HL-60/S4 (cell line): Measurements from ENCODE around the gene AKAP11.

Source experiments
- in situ Hi-C: fragments of 300-500 bp; cut with MboI; formaldehyde crosslinking; loops from 2 replicates; pipeline ENCODE4 v1.14.3; 2022; ENCODE audit warnings: low sequenced_read_pairs

AKAP11 gene

DNA sequence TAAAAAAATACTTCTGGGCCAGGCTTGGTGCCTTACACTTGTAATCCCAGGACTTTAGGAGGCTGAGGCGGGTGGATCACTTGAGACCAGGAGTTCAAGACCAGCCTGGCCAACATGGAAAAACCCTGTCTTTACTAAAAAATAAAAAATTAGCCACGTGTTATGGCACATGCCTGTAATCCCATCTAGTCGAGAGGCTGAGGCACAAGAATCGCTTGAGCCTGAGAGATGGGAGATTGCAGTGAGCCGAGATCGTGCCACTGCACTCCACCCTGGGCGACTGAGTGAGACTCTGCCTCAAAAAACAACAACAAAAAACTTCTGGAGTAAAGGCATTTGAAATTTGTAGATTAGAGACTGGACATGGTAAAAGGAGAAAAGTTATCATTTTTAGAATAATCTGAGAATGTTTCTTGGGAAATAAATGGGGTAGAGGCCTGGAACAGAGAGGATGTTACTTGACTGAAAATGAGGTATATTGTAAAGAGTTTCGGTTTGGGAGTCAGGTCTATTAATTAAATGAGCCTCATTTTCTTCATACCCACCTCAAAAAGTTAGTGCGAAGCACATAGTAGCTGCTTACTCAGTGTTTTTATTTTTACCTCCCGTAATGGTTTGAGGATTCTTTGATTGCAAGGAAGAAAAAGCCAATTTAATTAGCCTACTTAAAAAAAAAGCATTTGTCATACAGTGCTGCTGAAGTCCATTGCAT, 2.6 kb downstream of the AKAP11 start:
- in situ Hi-C loops: no loop called here

DNA sequence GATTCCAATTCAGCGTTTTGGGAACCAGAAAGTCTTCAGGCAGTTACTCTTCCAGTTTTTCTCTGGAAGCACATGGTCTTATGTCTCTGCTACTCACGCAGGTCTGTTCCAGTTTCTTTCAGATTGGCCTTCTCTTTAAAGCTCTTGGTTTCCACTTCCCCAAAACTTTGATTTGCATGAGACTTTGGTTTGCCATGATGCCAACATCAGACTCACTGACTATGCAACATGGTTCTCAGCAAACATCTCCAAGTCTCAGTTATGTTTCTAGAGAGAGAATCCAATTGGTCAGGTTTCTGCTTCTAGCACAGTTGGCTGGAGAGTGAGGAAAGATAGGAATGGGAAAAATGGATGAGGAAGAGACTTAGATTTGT, 3.1 kb downstream of the AKAP11 start:
- in situ Hi-C loops: no loop called here

DNA sequence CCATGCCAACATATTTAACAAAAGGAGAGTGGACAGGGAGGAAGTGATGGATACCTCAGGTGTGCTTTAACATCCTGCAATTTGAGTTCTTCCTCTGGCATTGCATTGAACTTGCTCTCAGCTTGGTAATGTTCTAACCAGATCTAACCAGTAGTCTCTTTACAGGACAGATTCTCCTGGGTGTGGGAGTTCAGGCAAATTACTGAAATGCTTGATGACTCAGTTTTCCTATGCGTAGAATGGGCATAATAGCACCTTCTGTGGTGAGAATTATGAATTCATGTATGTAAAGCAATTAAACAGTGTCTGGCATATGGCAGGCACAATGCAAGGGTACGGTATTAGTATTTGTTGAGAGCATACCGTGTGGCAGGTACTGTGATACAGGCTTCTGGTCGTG, 3.6 kb downstream of the AKAP11 start:
- in situ Hi-C loops: no loop called here

DNA sequence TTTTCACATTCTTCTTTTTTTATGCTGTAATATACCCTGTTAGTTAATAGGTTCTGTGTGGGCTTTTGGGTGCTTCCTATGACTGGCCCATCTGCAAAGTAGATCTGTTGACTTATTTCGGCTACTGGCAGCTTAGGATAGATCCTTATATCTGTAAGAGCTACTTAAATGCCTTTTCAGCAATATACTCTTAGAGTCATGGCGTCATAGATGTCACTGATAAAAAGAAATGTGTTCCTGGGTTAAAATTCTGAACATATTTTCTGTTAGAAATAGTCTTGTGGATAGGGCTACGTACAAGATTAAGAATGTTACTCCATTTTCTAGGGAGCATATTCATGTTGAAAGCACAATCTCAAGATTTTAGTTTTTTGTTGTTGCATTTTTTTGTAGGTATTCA, 4.7 kb downstream of the AKAP11 start:
- in situ Hi-C loops: no loop called here

DNA sequence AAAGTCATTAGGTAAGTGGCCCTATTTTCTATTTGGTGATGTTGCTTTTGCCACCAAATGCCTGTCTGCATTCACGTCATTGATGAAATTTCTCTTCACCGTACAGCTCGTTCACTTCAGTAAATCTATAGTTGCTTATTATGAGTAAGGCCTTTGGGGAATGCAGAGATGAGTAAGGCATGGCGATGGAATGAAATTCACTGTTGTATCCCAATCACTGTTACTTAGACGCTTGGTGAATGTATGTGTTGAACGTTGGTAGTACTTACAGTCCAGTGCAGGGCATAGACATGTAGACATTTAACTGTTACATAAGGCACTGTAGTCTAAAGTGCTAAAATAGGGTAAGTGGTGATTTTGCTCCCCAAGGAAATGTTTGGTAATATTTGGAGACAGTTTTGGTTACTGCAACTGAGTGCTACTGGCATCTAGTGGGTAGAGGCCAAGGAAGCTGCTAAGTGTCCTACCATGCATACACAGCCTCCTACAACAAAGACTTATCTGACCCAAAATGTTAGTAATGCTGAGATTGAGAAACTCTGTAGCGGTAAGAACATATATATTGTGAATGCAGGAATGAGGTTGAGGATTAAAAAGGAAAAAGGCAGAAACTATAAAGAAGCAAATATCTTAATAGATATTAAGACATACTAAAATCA, 5.8 kb downstream of the AKAP11 start:
- in situ Hi-C loops: no loop called here

DNA sequence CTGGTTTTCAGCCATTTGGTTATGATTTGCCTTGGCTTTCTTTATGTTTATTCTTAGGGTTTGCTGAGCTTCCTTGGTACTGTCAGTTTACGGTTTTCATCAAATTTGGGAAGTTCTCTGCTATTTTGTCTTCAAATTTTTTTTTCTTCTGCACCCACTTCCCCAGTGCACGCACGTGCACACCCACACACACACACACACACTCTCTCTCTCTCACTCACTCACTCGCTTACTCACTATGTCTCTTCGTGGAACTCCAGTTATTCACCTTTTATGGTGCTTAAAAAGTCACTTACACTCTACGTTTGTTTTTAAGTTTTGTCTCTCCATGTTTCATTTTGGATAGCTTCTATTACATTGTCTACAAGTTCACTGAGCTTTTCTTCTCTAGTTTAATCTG, 7.1 kb downstream of the AKAP11 start:
- in situ Hi-C loops: no loop called here

DNA sequence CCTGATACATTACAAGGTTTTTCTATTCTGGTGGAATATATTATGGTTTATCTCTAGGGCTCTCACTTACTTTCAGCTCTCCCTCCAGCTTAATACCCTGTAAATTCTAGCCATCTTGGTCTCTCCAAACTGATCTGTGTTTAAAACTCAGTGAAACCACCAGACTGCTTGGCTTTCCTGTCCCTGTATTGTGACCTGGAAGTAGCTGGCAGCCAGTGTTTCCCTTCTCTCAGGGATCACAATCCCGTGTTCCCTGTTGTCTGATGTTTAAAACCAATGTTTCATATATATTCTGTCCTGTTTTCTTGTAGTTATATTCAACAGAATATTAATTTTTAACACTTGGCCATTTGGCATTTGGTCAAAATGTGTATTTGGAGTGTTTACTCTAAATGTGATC, 8.0 kb downstream of the AKAP11 start:
- in situ Hi-C loops: no loop called here

DNA sequence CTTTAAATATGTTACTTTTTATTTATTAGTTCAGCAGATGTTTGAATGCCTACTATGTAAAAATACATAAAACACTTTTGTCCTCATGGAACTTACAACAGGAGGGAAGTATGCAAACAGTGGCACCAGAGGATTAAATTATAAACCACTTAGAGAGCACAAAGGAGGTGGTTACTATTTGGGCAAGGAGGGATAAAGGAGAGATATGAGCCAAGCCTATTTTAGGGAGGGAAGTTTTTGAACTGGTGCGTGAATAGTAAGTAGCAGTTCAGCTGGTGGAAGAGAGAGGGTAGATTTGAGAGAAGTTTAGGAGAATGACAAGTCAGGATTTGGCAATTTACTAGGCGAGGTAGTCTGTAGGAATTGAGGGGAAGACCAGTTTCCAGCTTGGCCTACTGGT, 8.6 kb downstream of the AKAP11 start:
- in situ Hi-C loops: no loop called here

DNA sequence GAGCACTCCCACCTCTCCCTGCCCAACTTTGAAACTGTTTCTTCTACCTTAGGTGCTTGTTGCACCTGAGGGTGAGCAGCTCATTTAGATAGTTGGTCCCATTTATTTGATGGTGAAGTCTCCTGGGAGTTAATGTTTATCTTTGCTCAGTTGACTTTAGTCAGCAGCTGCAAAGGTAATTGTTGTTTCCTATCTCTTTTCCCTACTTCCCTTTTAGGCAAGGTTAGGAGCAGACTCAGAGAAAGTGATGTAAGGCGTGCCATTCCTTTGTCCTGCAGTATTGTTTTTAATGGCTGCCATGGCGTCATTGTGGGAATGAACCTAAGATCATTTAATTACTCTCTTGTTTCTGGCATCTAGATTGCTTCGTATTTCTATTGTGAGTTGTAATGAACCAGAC, 11.6 kb downstream of the AKAP11 start:
- in situ Hi-C loops: no loop called here

DNA sequence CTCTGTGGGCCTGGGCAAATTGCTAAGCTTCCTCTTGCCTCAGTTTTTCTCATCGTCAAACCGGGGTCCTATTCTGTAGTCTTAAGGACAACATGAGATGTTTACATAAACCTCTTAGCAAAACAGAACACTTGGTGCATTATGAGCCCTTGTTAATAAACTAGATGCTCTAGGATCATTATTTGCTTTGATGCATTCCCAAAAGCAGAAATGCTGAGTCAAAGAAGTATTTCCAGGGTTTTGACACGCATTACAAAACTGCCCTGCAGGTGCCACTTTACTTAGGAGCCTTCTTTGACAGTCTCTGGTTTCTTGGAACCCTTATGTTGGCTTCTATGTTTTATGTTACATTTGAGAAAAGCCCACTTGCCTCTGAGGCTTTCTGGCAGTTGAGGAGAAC, 12.1 kb downstream of the AKAP11 start:
- in situ Hi-C loops: no loop called here

DNA sequence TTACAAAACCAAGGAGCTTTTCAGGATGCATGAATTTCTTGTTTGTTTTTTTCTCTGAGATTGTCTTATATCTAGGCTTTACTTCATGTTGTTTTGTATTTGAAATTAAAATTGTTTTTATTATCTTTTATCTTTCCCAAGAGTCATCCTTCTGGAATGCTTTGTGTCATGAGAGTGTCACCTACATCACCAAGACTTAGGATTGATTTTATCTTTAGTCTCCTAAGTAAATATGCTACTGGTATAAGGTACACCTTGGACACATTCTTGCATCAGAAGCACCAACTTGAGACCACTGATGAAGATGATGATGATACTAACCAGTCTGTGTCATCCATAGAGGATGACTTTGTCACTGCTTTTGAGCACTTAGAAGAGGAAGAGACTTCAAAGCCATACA, 26.4 kb downstream of the AKAP11 start:
- in situ Hi-C loops: no loop called here

DNA sequence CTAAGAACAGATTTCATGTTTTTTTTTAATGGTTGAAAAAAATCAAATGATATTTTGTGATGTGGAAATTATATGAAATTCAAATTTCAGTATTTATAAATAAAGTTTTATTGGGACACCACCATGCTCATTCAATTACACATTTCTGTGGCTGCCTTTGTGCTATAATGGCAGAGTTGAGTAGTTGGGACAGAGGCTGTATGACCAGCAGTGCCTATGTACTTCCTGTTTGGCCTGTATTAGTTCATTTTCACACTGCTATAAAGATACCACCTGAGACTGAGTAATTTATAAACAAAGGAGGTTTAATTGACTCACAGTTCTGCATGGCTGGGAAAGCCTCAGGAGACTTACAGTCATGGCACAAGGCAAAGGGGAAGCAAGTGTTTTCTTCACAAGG, 33.6 kb downstream of the AKAP11 start:
- in situ Hi-C loops: no loop called here

DNA sequence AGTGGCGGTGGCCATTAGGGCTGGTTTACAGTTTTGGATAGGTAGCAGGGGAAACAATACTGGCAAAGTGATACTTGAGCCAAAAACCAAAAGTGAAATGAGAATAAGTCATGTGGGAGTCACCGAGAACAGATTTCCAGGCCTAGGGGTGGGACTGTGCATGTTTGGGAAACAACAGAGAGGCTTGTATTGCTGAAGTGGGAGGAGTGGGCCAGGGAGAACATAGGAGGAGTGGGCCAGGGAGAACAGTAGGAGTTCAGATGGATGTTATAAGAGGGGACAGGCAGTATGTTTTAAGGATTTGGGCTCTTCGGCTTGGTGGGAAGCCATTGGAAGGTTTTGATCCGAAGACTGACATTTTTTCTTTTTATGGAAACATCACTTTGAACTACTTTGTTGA, 35.5 kb downstream of the AKAP11 start:
- in situ Hi-C loops: no loop called here

DNA sequence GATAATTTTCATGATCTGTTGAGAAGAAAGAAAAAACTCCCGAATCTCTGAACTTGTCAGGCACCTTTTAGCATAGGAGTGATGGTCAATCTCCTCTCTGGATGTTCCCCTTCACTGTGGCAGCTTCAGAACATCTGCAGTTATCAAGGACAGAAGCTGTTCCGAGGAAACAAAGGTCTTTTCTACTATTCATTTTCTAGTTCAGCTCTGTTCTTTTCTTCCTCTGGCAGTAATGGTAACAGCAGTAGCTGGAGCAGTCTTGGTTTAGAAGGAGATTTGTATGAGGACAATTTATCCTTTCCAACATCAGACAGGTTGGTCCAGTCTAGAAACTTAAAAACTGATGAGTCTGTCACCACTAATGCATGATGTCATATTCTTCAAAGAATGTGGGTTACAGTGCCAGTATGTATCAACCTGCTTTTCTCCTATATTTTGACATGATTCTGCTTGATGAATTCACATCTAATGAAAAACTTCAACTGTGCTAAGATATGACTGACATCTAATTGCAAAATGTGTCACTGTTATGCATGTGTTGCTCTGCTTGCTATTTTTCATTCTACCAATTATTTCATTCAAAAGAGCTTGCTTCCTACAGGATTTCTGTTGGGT, 41.0 kb downstream of the AKAP11 start:
- in situ Hi-C loops: no loop called here

DNA sequence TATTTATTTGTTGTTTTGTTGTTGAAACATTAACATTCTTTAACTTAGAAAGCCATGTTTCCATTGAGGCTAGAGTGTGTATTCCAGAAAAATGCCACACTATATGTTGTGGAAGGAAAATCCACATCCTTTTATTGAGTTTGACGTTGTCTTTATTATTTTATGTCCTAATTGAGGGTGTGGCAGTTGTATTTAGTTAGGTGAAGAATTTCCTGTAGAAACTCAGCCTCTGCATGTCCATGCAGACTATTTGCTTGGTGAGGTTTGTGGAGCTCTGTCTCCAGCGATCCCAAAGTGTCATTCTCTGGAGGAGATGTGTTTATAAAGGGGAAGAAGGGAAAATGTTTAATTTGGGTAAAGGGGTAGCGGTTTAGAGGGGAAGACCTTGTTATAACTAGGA, 46.6 kb downstream of the AKAP11 start:
- in situ Hi-C loops: no loop called here

DNA sequence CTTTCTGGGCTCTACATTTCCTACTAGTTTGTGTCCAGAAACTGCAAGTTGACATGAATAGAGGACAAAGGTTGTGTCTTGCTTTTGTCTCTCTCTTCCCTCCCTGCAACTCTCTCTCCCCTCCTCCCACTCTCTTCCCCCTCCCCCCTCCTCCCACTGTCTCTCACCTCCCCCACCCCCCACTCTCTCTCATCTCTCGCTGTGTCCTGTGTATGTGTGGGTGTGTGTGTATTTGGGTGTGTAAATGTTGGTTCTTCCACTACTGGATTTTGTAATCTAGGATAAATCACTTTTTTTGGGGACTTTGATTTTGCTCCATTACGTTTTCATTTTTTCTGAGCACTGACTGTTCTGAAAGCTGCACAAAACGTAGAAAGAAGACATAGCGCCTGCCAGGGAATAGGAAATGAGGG, 48.4 kb downstream of the AKAP11 start:
- in situ Hi-C loops: no loop called here

DNA sequence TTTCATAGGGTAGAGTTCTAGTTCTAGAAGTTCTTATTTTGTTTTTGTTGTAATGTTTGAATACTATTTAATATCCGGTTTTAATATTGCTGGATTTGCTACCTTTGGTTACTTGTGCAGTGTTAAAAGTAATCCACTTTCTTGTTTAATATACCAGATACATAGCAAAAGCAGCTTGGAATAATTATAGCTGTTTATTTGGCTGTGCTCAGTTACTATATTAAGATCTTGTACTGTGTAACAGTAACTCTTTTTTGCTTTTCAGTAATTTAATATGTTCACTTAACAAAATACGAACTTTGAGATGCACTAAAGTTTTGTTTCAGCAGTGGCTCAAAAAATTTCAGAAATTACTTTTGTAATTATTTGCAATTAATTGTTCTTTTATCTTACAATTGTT, 50.9 kb downstream of the AKAP11 start:
- in situ Hi-C loops: no loop called here

DNA sequence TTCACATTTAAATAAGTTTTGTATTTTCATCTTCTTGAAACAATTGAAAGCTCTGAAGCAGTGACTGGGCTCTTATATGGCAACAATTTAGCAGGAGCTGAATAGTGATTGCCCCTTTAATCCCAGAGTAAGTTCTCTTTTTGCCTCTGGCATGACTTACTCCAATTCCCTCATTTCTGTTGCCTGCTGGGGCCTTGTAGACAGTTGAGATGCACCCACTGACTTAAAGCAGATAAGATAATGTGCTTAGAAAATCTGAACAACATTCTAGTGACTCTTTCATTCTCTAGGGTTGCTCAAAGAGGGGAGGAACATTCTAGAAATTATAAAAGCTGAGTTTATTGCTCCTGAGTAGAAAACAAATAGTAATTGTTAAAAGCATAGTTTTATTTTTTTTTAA, 52.8 kb downstream of the AKAP11 start:
- in situ Hi-C loops: no loop called here

DNA sequence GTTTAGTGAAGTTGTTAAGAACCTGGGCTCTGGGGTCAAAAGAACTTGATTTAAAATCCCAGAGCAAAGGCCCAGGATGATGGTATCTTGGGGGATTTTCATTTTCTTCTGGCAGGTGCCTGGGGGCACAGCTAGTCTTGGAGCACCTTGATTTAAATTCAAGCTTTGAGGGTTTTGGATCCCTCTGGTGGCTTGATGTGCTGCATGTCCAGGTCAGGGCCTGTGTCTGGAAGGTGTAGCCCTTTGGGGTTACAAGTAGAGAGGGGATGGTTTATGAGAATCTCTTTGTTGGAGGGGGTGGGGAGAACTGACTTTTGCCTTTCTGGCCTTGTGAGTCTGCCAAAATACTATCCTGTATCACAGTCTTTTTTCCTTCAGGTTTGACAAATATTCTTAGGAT, 55.8 kb downstream of the AKAP11 start:
- in situ Hi-C loops: no loop called here

DNA sequence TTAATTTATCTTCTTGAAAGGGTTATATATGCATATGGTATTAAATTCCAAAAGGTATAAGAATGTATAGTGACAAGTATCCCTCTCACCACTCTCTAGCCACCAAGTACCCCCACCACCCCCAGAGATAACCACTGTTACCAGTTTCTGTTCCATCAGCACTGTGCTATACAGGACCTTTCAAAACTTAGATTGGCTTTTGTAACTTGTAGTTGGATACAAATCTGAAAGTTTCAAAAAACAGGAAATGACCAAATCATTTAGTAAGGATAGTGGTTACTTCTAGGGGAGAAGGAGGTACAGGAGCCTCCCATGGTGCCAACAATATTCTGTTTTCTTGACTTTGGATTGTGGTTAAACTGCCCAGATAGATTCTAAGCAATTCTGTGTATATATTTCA, 56.7 kb downstream of the AKAP11 start:
- in situ Hi-C loops: no loop called here

DNA sequence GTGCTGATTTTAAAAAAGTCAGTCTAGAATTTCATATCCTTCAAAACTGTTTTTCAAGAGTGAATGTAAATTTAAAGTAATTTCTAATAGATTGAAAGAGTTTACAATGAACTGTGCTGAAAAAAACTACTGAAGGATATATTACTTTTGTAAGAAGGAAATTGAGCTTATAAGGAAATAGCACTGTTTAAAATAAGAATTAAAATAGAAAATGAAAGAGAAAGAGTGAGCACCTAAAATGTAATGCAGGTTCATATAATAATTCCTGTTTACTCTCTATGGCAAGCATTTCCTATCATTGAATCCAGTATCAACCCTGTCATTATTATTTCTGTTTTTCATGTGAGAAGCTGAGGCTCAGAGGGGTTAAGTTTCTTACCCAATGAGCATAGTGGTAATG, 57.3 kb downstream of the AKAP11 start:
- in situ Hi-C loops: no loop called here

DNA sequence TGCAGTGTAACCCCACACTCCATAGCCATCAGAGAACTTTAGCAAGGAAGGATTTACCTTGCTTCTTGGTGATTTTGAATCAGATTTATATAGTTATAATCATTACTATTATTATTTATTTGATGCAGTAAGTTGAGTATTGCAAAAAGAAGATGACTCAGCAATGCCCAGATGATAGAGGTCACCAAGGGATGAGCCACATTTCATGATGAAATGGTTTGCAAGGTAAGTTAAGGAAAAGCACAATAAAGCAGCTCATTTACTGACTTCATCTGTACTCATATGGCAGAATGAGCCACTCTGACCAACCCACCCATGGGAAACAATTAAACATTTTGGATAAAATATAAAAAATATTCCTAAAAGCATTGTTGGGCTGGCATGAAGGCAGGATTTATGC, 59.1 kb downstream of the AKAP11 start:
- in situ Hi-C loops: no loop called here
